Inflammatory macrophage treated with lipopolysaccharide for 4 hours (primary cell): ENCODE data around the gene ZDHHC4.

Experiments used
- DNase-seq: peaks from one replicate; pipeline ENCODE4 v3.0.0-alpha.2; 2020

ZDHHC4 gene

DNA sequence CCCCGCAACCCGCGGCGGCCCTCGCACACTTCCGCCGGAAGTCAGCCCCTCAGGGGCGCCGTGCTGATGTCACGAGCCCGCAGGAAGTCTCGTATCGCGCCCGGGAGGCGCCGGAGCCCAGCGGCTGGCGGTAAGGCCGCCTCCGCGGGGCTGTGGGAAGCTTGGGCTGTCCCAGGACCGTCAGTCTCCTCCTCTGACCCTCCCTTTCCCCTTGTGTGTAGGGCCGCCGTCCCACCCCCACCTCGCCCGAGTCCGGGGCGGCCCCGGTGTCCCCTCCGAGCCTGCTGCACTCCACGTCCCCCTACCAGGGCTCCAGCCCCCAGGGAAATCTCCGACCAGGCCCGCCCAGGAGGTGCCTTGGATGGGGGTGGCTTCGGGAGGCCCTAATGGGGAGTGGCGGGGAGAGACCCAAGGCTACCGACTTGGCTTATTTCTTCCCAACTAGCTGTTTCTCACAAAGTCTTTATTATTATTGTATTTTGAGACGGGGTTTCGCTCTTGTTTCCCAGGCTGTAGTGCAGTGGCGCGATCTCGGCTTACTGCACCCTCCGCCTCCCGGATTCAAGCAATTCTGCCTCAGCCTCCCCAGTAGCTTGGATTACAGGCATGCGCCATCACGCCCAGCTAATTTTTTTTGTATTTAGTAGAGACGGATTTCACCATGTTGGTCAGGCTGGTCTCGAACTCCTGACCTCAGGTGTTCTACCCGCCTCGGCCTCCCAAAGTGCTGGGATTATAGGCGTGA lies at the start of gene ZDHHC4:
Gene ZDHHC4 (plus strand): TSS at position 86 of the 745 bp plus-strand sequence. CDS start 3,108 bp downstream, outside the sequence.
- DNase-seq = peak; percentile 94

DNA sequence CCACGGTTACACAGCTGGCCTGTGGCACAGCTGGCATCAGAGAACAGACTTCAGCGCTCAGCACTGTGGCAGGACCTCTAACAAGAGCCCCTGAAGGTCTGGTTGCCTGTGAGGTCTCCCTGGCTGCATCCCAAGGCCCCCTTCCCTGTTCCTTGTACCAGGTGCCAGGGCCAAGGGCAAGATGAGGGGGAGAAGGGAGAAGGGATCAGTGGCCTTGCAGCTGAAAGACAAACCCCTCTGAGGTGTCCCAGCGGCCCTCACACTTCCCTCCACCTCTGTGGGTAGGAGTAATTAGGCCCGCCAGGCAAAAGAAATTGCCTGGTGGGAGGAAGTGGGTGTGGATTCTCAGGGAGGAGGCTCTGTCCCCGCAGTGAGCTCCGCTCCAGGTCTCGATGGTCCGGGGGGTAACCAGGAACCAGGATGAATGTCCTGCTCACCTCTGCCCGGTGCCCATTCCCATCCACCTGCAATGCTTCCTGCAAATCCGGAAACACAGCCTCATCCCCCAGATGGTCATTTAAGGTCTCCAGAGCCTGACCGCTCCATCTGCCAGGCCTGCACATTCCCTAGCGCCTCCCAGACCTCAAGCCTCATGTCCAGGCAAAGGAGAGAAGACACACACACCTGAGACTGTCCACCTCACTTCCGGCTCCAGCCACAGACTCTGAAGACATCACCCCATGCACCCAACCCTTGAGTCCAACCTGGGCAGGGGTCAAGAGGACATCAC lies 48.7 kb upstream of the ZDHHC4 start:
- DNase-seq = no peak

DNA sequence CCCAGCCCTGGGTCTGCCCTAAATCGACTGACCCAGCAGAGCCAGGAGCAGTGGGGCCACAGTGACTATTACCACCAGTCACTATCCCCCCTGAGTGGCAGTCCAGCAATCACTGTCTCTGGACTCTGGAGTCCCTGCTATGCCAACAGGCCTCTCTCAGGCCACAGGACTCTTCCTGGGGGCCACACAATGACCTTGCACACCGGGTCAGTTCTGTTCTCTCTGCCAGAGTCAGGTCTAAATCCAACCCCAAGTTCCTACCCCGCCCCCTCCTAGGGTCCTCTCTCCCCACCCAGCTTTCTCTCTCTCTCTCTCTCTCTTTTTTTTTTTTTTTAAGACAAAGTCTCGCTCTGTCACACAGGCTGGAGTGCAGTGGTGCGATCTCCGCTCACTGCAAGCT lies 47.6 kb upstream of the ZDHHC4 start:
- no peak for DNase-seq

DNA sequence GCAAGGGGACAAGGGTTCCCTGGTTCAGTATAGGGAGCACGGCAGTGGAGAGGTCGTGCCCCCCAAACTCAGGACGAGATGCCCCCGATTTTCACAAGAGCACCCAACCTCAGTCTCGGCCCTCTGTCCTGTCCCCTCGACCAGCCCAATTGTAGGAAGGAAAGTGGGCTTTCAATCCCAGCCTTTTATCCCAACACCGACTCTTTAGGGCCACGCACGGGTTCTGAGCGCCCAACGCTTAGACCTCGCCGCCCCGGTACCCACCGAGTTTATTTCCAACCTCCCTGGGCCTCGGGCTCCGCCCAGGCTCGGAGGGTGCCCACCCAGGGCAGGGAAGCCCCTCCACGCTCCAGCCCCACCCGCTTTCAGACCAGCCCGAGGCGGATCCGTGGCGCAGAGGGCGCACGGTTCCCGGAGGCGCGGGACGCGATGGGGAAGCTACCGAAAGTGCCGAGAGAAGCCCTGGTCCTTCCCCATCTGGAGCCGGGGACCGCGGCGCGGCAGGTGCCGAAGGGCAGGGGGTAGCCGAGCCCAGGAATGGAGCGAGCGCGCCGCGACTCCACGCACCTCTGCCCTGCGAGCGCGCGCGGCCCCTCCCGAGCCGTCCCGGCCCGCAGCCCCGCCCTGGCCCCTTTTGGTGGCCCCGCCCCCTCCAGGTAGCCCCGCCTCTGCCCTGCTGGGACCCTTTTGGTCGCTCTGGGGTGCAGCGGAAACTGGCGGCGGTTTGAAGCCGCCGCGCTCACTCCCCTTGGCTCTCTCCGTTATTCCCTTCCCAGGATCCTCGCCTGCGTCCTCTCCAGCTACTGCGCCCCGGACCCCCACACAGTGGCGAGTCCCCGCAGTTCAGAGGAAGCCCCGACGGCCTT lies 46.4 kb upstream of the ZDHHC4 start:
- peak; percentile 18 for DNase-seq

GRCh38 chr7:6531492-6532279 lies 45.6 kb upstream of the ZDHHC4 start:
- no peak for DNase-seq

DNA sequence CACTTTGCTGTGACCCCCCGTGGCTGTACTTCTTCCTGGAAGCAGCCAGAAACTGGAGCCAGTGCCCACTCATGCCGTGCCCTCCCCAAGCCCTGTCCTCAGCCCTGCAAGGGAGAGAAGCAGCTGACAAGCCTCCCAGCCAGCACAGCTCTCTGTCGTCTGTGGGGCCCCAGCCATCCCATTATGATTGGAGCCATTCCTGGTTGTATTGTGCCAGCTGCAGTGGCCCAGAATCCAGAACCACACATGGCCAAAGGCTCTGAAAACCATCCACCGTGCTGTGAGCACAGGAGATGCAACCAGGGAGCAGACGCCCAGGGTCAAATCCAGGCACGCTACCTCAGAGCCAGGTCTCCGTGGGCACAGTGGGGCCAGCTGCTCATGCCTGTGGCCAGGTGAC lies 44.7 kb upstream of the ZDHHC4 start:
- no peak for DNase-seq

DNA sequence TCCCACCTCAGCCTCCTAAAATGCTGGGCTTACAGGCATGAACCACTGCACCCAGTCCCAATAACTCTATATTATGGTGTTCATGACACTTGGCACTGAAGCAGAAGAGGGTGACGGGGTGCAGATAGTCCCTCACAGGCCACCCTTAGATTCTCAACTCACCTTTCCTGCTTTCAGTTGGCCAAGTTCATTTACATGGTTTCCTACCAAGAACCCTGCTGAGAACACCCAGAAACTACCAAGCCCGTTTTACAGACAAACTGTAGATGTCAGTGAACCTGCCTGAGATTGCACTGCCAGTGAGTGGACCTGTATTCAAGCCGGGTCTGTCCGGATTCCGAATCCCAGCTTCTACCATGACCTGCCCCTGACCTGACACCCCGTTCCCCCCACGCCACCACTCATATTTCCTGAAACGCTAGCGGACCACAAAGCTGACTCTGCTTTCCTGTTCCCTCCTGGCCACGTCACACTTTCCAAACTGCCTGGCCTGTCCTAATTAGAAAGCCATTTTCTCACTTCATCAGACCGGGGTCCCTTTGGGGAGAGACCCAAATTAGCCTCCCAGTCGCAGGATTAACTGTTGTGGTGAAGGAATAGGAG lies 43.3 kb upstream of the ZDHHC4 start:
- DNase-seq = peak; percentile 7

DNA sequence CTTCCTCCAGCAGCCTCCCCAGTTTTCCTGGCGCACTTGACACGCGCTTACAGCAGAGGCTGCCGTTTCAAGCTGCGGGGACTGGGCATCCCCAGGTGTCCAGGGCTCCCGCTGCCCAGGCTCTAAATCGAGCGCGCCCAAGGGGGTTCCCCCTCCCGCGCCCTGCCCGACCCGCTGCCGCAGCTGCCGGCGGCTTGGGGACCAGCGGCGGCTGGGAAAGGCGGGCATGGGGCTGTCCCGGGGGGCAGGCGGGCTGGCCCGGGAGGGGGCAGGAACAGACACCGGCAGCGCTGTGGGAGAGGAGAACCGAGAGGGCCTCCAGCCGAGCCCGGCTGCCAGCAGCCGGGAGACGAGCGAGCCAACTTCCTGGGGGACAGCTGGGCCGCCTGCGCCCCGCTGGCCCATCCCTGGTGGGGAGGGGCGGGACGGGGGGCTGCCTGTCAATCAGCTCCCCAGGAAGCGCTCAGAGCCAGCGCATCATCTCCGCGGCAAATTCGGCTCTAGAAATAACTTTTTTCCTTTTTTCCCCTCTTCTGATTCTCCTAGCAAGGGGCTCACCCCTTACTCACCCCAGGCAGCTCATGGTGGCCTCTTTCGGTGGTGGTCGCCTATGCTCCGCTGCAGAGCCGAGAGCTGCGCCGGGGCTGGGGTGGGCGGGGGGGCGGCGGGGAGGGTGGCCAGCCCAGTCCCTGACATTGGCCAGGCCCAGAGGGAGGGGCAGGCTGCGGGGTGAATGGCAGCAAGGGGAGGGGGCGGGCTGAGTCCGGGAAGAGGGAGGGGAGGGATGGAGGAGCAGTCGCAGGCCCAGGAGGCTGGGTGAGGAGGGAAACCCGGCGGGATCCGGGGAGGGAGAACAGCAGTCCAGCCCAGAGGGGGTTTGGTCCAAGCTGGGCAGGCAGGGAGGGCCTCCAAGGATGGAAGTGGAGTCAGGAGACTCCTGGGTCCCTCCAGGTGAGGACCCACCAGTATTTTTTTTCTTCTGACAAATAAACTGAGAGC lies 40.7 kb upstream of the ZDHHC4 start:
- DNase-seq = no peak

DNA sequence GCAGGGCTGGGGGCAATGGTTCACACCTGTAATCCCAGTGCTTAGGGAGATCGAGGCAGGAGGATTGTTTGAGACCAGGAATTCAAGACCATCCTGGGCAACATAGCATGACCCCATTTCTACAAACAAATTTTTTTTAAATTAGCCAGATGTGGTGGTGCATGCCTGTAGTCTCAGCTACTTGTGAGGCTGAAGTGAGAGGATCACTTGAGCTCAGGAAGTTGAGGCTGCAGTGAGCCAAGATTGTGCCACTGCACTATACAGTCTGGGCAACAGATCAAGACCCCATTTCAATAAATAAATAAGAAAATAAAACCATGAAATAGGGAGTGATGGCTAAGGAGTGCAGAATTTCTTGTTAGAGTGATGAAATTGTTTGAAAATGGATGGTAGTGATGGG lies 34.9 kb upstream of the ZDHHC4 start:
- DNase-seq = no peak

DNA sequence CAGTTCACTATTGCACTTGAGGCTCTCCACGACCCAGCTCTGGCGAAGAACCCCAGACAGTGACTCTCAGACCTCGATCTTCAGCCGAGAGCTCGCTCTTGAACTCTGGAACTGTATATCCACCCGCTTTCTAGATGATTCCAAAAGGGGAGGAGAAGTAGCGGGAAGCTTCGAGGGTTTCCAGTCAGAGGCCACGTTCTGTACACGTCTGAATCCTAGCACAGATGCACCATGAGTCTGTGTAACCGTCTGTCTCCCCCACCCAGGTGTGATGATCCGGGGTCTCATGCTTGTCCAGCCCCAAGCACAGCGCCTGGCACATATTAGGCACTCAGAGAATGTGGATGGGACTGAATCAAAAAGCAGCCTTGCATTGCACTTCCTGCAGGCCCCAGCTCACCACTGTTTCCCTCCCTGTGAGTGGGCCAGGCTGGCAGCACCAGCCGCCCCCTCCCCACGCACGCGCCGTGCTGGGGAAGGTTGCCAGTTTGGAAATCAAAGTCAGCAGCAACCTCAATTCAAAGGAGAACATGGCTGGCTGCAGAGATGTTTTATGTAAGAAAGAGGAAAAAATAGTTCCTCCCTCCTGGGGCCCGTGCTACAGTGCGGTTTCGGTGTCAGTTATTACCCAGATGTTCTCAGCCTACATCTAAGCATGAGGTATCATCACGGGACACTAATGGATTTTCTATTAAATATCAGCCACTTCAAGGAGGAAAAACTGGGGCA lies 31.7 kb upstream of the ZDHHC4 start:
- DNase-seq = peak; percentile 59

DNA sequence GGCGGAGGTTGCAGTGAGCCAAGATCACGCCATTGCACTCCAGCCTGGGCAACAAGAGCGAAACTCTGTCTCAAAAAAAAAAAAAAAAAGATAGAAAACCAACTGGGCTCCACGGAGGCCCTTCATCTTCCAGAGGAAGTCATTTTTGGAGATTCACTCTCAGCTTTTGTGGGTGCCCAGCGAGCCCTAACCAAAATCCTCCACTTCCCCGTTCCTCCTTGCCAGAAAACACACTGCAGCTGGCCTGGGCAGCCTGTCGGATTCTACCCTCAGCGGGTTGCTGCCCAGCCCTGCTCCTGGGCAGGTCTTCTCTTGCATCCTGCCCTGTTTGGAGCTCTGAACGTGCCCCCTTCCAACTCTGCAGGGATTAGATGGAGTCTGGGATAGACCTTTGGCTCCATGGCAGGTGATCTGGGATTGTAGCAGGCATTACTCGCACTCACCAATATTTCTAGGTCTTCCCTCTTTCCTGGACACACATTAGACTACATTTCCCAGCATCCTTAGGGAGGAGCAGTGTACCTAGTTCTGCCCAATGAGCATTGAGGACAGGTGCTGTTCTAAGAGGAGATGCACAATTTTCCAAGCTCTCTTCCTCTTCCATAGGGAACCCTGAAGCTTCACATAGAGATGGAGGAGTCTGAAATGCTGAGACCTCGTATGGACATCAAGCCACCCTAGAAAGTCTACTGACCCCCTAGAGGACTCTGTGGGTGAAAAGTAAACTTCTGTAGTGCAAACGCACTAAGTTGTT lies 30.6 kb upstream of the ZDHHC4 start:
- no peak for DNase-seq

- DNase-seq = no peak
Observed at GRCh38 chr7:6547400-6547799, 29.9 kb upstream of the ZDHHC4 start.

DNA sequence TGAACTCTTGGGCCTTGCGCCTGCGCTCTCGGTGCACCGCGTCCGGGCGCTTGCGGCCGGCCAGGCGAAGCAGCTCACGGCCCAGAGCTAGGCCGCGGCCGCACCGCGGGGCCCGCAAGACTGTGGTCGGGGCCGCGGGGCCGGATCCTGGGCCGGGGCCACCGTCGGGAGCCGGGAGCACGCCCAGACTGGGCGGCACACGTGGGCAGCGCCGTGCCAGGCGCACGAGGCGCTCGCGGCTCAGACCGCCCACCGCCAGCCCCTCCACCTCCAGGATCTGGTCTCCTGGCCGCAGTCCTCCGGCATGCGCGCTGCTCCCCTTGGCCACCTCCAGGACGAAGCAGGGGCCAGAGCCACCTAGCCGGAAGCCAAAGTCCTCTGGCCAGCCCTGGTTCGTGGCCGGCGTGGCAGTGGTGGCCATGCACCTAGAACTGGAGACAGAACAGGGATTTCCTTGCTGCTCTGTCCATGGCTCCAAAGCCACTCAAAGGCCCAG lies 26.2 kb upstream of the ZDHHC4 start, which contains the start of gene GRID2IP:
Gene GRID2IP (minus strand): TSS at position 446 of the 496 bp plus-strand sequence. CDS start 25 bp downstream, at position 421.
- no peak for DNase-seq

- DNase-seq = peak; percentile 47
Observed at GRCh38 chr7:6553448-6554044, 23.7 kb upstream of the ZDHHC4 start.

DNA sequence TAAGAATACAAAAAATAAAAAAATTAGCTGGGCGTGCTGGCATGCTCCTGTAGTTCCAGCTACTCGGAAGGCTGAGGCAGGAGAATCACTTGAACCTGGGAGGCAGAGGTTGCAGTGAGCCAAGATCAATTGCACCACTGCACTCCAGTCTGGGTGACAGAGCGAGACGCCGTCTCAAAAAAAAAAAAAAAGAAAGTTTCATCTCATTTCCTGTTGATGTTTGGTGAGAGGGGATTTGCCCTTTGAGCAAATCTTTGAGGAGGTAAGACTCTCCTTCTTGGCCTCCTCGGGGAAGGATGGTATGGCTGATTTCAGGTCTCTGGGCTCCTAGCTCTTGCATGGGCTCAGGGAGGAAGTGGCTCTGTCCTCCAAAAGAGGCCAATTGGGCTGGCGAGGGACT lies 22.4 kb upstream of the ZDHHC4 start:
- no peak for DNase-seq

DNA sequence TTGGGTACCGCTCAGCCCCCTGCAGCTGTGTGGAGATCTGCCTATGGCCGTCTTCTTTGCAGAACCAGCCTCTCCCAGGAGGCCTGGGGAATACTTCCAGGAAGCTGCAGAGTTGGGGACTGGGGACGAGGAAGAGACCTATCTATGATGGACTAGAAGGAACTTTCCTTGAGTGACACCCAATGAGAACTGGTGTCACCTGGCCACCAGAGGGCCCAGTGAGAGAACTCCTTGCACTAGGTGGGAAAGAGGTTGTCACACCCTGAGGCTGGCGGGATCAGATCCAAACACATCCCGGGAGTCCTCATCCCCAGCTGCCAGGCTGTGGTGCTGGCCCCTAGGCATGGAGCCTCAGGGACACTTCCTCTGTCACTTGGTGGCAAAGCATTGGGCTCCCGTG lies 21.1 kb upstream of the ZDHHC4 start:
- DNase-seq = no peak

- peak; percentile 69 for DNase-seq
Observed at GRCh38 chr7:6558837-6559236, 18.4 kb upstream of the ZDHHC4 start.

DNA sequence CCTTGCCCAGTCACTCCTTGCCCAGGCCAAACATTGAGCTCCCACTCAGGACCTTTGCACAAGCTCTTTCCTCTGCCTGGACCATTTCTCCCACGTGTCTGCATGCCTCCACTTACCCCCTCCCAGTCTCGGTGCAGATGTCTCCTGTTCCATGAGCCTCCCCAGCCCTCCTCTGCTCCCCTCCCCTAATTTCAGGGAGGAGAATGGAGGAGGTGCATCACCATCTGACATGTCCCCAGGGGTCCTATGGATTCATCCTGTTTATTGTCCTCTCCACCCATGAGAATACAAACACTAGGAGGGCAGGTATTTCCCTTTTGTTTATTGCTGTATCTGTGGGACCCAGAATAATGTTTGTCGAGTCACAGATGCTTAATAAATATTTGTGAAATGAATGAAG lies 17.4 kb upstream of the ZDHHC4 start:
- DNase-seq = no peak

GRCh38 chr7:6562106-6562505 lies 15.1 kb upstream of the ZDHHC4 start:
- peak; percentile 59 for DNase-seq
